Astrocyte (in vitro differentiated cells and primary cell): ENCODE results near the gene DPH5.

ENCODE experiments used
- CTCF ChIP-seq: IDR thresholded peaks from 2 replicates; pipeline ENCODE4 v1.5.1; 2011; ENCODE audit warnings: low read depth, mild to moderate bottlenecking, inconsistent platforms, low read length, moderate library complexity; ENCODE audit not compliant: insufficient read depth
- EZH2 ChIP-seq: IDR thresholded peaks from 2 replicates; pipeline ENCODE4 v1.6.1; 2012; ENCODE audit warnings: mild to moderate bottlenecking, low read length, inconsistent platforms; ENCODE audit not compliant: insufficient read depth

DNA sequence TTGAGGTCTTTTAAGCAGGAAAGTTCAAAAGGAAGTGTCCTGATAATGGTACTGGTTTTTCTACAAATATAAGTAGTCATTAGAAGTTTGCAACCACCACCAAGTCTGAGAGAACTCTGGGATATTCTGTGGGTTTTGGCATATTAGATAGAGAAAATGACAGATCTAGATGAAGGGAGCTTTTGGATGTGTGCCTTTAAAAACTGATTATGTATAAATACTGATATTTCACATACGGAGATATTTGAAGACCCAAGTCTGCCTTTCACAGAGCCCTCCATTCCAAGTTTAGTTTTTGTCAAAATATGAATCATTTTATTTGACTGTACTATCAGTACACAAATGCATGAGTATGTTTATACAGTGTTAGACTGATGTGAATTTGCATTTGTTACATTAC is 48.6 kb downstream of the DPH5 start:
- TF ChIP-seq EZH2, result no peak
- no peak for TF ChIP-seq CTCF
